Transverse colon (tissue), 4 donors: ENCODE data around the gene SOX18. TPM values are rescaled to one million over a fixed set of nuclear protein-coding genes. Genes with fewer than 3 reads are reported as not detected.

Experiments used
- DNase-seq: peaks from one replicate; pipeline ENCODE4 v3.0.0-alpha.2; 2019
- H3K27ac ChIP-seq, 4 donors: fragments of 200-600 bp; sonication (generic); 2 replicates each; pipeline ENCODE4 v1.5.1; 2016 to 2018; ENCODE audit warnings: inconsistent platforms in 4 of 4
- H3K27me3 ChIP-seq: fragments of 200-600 bp; sonication (generic); 2 replicates; pipeline ENCODE4 v1.5.1; 2017; ENCODE audit warnings: inconsistent platforms
- H3K36me3 ChIP-seq, 4 donors: fragments of 200-600 bp; sonication (generic); 2 replicates each; pipeline ENCODE4 v1.5.1; 2017 to 2019; ENCODE audit warnings: inconsistent platforms in 4 of 4
- H3K4me1 ChIP-seq, 4 donors: fragments of 200-600 bp; sonication (generic); 2 replicates each; pipeline ENCODE4 v1.5.1; 2017 to 2020; ENCODE audit warnings: inconsistent platforms in 4 of 4
- H3K4me3 ChIP-seq, 4 donors: fragments of 200-600 bp; sonication (generic); 1 replicate in 1 of 4; 2 replicates in 3 of 4; pipeline versions ENCODE4 v1.5.1 to v1.6.1; 2017 to 2019; ENCODE audit warnings: inconsistent platforms in 4 of 4
- H3K9me3 ChIP-seq, 2 donors: fragments of 200-600 bp; sonication (generic); 2 replicates each; pipeline ENCODE4 v1.5.1; 2017 to 2019; ENCODE audit warnings: inconsistent platforms in 2 of 2
- EP300 ChIP-seq: sonication (generic); formaldehyde crosslinking; IDR thresholded peaks from one replicate; pipeline ENCODE4 v1.6.1; 2017; ENCODE audit warnings: antibody characterized with exemption, low read depth
- POLR2A ChIP-seq: fragments of 450-650 bp; IDR thresholded peaks from one replicate; pipeline ENCODE4 v1.6.1; 2016; ENCODE audit warnings: antibody characterized with exemption, mild to moderate bottlenecking, moderate library complexity
- POLR2AphosphoS5 ChIP-seq, 3 donors: sonication (generic); formaldehyde crosslinking; IDR thresholded peaks; one replicate each; pipeline ENCODE4 v1.6.1; 2016; ENCODE audit warnings: antibody characterized with exemption in 3 of 3
- WGBS, 2 donors: methylation state at CpG; one replicate each; pipeline ENCODE4 v1.1.5; 2018; ENCODE audit warnings: low coverage in 1 of 2; 5-methylcytosine and 5-hydroxymethylcytosine counted together
- in situ Hi-C, 4 donors: fragments of 200-750 bp; cut with MboI; loops; one replicate each; pipeline versions ENCODE4 v1.15.0 to v1.15.1; 2017; ENCODE audit warnings: low sequenced_read_pairs in 3 of 4, low pct_ligation_motif_present in 1 of 4, low pct_unique_long_range_greater_than_20kb in 1 of 4
- intact Hi-C: fragments of 100-400 bp; cut with DNase I; formaldehyde crosslinking; loops from one replicate; pipeline ENCODE4 v1.15.1; 2023; ENCODE audit warnings: low total_unique reads
- total RNA-seq, 4 donors: library from RNA; depleted of rRNA; stranded (reverse); fragments of >200 nt; gene quantifications; one replicate each; pipeline ENCODE4 v1.1.0, GENCODE V29; 2016
- TF ChIP-seq, protein P1 (sequence below), 5 experiments: fragments of 200-600 bp in 3 of 5; fragments of 450-650 bp in 2 of 5; sonication (generic) in 3 of 5; IDR thresholded peaks; 1 replicate in 2 of 5; 2 replicates in 3 of 5; pipeline ENCODE4 v1.5.1; 2016 to 2017; ENCODE audit warnings: antibody characterized with exemption in 5 of 5, inconsistent platforms in 3 of 5, mild to moderate bottlenecking in 2 of 5, moderate library complexity in 1 of 5

SOX18 gene
- total RNA-seq, 4 donors from 2014 or later, result 1.8 to 14.2 (median 6.5) TPM

DNA sequence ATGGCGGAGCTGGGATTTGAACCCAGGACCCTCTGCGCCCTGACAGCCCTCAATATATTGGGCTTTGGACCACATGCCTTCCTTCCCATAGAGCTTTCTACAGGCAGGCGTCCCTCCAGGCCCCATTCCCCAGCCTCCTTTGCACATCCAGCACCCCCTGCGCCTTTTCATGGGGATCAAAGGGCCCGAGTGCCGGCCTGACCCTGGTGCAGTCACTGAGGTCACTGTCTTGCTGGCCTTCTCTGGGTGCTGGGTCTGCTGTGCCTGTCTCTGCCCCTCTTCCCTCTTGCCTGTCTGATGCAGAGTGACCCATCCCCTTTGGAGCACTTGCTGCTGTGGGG is 32.2 kb upstream of the SOX18 start:
- Histone ChIP-seq H3K4me1 (peaks cover 13 to 48% (median 27%) of the 10 kb centered on the region in 4 donors), H3K27ac (no peak overlapping the region), H3K4me3 (no peak overlapping the region), H3K36me3 (no peaks in the 10 kb centered on the region), H3K9me3 (no peaks in the 10 kb centered on the region), H3K27me3 (peaks cover 69% of the 10 kb centered on the region)
- 69% methylated on average over 6 of the region's 6 CpGs; no CpG with 5 or more reads in 1 of the 2 donors for WGBS, 2 donors
- no peak for DNase-seq
- TF ChIP-seq, protein P1, sequence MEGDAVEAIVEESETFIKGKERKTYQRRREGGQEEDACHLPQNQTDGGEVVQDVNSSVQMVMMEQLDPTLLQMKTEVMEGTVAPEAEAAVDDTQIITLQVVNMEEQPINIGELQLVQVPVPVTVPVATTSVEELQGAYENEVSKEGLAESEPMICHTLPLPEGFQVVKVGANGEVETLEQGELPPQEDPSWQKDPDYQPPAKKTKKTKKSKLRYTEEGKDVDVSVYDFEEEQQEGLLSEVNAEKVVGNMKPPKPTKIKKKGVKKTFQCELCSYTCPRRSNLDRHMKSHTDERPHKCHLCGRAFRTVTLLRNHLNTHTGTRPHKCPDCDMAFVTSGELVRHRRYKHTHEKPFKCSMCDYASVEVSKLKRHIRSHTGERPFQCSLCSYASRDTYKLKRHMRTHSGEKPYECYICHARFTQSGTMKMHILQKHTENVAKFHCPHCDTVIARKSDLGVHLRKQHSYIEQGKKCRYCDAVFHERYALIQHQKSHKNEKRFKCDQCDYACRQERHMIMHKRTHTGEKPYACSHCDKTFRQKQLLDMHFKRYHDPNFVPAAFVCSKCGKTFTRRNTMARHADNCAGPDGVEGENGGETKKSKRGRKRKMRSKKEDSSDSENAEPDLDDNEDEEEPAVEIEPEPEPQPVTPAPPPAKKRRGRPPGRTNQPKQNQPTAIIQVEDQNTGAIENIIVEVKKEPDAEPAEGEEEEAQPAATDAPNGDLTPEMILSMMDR (IDR thresholded peaks at IDR 0.05), result no peak
- no peak for TF ChIP-seq POLR2AphosphoS5 (IDR thresholded peaks at IDR 0.05)
- no peak for TF ChIP-seq EP300
- TF ChIP-seq POLR2A, result no peak
- intact Hi-C loops, result no loop called here
- in situ Hi-C loops, result no loop called here

DNA sequence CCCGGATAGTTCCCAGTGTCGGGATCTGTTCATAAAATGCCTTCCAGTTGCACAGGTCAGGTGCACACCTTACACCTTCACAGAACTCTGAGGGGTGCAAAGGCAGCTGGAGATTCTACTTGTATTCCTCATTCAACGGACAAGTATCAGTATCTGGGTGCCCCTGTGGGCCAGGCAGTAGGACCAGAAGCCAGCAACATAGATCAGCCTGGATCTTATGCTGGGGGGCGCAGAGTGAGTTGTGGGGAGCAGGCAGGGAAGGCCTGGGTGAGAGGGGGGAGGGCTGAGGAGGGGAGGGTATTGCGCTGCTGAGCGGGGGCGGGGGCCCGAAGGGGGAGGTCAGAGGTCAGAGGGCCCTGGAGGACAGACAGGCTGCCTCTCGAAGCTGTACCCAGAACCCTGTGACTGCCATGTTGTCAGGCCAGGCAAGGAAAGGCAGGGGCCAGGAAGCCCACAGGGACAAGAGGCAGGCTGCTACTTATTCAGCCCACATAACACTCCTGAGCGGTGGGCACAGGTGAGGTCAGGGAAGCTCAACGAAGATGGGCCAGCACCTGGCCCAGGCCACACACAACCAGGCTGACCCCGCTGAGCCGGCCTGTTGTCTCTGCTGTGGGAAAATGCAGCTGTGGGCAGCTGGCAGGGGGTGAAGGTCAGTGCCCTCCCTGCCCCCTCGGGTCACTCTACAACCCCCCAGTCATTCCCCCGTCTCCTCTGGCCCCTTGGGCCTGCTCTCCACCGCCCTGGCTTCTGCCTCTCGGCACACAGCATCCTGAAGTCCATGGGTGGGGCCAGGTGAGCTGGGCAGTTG is 31.6 kb upstream of the SOX18 start:
- intact Hi-C loops, result no loop called here
- in situ Hi-C loops, result no loop called here
- 63% methylated on average over 9 of the region's 17 CpGs; no CpG with 5 or more reads in 1 of the 2 donors for WGBS, 2 donors
- TF ChIP-seq EP300 (no peak), POLR2AphosphoS5 (IDR thresholded peaks at IDR 0.05) (no peak), POLR2A (no peak)
- TF ChIP-seq, protein P1 (IDR thresholded peaks at IDR 0.05), result no peak
- H3K9me3 ChIP-seq, result no peaks in the 10 kb centered on the region
- peaks cover 13 to 48% (median 27%) of the 10 kb centered on the region in 4 donors for H3K4me1 ChIP-seq
- peaks cover 66% of the 10 kb centered on the region for H3K27me3 ChIP-seq
- H3K36me3 ChIP-seq, result no peaks in the 10 kb centered on the region
- no peak overlapping the region for H3K4me3 ChIP-seq
- H3K27ac ChIP-seq, result peak overlapping the region in 3 of 4 donors; percentile 71 to 82 (median 75)
- no peak for DNase-seq

DNA sequence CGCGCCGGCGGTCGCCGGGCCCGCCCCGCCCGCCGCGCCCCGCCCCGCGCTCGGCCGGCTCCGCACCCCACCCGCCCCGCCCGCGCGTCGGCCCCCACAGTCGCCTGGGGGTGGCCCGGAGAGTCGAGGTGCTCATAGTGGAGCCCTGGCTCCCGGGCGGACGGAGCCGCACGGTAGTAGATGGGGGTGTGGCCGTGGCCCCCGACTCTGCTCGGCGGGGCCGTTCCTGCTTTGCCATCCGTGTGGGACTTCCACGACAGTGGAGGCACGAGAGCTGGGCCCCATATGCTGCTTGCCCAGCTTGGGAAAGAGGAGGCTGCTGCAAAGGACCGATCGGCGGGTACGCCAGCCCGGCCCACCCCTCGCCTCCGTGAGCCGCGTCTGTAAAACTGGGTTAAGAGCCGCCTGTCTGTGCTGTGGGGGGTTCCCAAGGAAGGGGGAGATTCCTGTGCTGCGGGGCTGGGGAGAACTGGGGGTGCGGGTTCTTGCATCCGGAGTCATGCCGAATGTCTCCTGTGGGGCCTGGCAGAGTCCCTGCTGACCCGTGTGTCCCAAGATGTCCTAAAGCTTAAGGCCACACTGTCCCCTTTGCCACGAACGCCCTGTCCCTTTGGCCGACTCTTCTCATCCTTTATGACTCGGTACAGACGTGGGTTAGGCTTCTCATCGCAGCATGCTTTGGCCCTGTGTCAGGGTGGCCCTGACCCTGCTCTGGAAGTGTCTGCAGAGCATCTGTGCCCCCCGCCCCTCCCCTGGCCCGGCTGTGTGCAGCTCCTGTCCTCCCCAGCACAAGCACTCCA is 30.8 kb upstream of the SOX18 start, which contains the start of gene OPRL1:
Gene OPRL1 (plus strand): TSS at position 70 of the 800 bp plus-strand sequence. CDS start 12,639 bp downstream, outside the sequence.
- H3K4me1 ChIP-seq, result peaks cover 13 to 48% (median 27%) of the 10 kb centered on the region in 4 donors
- no peaks in the 10 kb centered on the region for H3K36me3 ChIP-seq
- H3K27ac ChIP-seq, result peak within 1 kb of the TSS; percentile 71 to 82 (median 76)
- 13% methylated on average over 19 of the region's 62 CpGs; no CpG with 5 or more reads in 1 of the 2 donors for WGBS, 2 donors
- H3K27me3 ChIP-seq, result peaks cover 58% of the 10 kb centered on the region
- no peaks in the 10 kb centered on the region for H3K9me3 ChIP-seq
- intact Hi-C loops (no loop called here), in situ Hi-C loops (no loop called here)
- peak within 1 kb of the TSS; percentile 56 to 84 (median 79) for H3K4me3 ChIP-seq
- TF ChIP-seq, protein P1 (IDR thresholded peaks at IDR 0.05), result no peak
- peak; percentile 9 for TF ChIP-seq EP300
- no peak for DNase-seq

DNA sequence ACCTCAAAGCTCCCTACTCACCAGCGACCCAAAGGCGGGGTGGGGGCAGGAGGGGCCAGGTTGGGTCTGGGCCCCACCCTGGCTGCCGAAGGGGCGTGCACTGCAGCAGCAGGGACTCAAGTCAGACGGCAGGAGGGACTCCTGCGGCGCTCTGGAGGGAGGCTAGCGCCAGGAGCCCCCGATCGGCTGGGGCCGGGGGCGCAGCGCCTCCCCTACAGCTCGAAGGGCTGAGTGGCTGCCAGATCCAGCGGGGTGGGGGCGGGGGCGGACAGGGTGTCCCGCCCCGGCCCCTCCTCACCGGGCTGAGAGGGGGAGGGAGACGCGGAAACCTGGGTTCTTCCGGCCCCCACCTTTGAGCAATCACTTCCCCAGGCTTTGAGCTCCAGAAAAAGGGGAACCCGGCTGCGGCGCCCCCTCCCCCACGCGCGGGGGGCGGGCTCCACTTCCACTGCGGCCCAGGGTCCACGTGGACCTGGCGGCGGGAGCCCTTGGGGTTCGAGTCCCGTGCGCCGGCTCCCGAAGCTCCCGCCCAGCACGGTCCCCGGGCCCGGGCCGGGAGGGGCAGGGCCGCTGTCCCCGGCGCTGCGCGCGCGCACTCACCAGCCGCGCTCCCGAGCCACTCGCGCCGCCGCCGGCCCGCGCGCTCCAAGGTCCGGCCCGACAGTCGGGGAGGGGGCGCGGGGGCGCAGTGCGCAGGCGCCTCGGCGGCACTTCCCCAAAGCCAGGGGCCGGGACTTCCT is 30.0 kb upstream of the SOX18 start, which contains the start of gene RGS19:
Gene RGS19 (minus strand): TSS at position 246 of the 740 bp plus-strand sequence. CDS start 2,632 bp downstream, outside the sequence.
- H3K9me3 ChIP-seq, result no peaks in the 10 kb centered on the region
- peak; percentile 76 for DNase-seq
- H3K4me3 ChIP-seq, result peak within 1 kb of the TSS; percentile 56 to 84 (median 79)
- H3K27ac ChIP-seq, result peak within 1 kb of the TSS; percentile 71 to 82 (median 76)
- intact Hi-C loops (no loop called here), in situ Hi-C loops (no loop called here)
- 0 to 1% methylated on average over 1 to 38 of the region's 73 CpGs for WGBS, 2 donors
- H3K4me1 ChIP-seq, result peaks cover 13 to 44% (median 27%) of the 10 kb centered on the region in 4 donors
- no peaks in the 10 kb centered on the region for H3K36me3 ChIP-seq
- H3K27me3 ChIP-seq, result peaks cover 51% of the 10 kb centered on the region
- TF ChIP-seq EP300 (no peak), POLR2AphosphoS5 (IDR thresholded peaks at IDR 0.05) (no peak)
